HT1080 (cell line): Measurements from ENCODE around the gene B3GNT2. TPM values are rescaled to one million over a fixed set of nuclear protein-coding genes. Genes with fewer than 3 reads are reported as not detected.
"Not testable (repeated sequence)": the region's sequence is repeated elsewhere in the genome, so short reads cannot be mapped to it uniquely, and the experiment has no call there.

Experiments
- DNase-seq: peaks from one replicate; pipeline ENCODE4 v3.0.0-alpha.2; 2015; ENCODE audit warnings: low read depth
- total RNA-seq: library from RNA; depleted of rRNA; stranded (reverse); fragments of >200 nt; shearing (Covaris generic); gene quantifications from 2 replicates; pipeline ENCODE4 v1.2.3, GENCODE V29; 2014

The B3GNT2 gene
- total RNA-seq, 1 experiment from 2014 or later, result 26.5 TPM

DNA sequence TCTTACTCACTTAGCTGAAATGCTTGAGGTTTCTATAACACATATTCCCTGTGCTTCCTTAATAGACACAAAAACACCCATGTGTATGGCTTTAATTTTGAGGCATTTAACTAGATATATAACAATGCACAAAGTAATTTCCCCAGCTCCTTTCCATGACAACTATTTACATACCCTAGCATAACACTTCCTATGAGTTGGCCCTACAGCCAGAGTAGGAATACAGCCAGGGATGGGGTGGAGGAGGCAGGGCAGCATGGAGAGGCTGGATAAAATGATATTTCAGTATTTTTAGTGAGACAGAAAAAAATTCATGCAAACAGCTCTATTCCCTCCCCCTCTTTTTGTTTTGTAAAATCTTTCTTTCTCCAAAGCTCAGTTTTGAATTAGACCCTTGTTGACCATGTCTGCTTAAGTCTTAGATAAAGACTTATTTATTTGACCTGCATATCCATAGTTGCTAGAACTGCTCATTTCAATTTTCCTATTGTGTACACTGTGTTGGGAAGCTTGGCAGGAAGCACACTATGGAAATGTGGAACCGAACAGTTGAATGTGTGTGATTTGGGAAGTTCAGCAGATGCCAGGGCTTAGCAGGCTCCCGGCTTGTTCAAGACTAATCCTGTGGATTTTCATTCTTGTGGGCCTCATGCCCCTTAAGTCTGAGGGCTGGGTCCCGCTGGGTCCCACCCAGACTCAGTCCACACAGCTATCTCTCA is 11.2 kb upstream of the B3GNT2 start:
- no peak for DNase-seq

DNA sequence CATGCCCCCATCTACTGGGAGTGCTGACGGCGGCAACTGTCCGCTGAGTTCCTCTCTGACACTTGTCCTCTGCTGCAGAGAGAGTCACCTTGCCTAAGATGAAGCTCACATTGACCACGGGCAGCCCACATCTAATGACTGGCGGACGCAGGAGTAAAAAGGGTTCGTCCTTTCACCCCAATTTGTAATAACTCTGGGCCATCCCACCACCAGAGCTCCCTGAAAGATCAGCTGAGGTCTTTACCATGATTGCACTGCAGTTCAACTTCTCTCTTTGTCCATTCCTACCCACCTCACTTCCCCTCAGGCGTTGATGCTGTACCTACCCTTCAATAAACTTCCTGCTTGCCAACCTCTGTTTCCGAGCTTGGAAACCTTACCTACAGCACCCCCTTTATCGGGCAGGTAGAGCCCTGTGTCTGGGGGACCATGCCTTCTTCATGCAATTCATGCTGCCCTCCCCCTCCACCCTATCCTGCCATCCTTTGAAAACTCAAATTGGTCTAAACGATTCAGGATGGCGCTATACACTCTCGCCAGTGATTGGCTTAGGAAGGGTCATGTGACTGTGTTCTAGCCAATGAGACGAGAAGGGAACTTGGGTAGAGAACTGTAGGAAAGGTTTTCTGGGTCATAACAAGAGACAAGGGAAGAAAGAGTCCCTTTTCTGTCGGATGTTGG is 10.3 kb upstream of the B3GNT2 start:
- DNase-seq, result no peak

GRCh38 chr2:62186156-62186905 is 9.6 kb upstream of the B3GNT2 start:
- no peak for DNase-seq

- DNase-seq, result no peak
These were observed 8.7 kb upstream of the B3GNT2 start for GRCh38 chr2:62187246-62187645.

DNA sequence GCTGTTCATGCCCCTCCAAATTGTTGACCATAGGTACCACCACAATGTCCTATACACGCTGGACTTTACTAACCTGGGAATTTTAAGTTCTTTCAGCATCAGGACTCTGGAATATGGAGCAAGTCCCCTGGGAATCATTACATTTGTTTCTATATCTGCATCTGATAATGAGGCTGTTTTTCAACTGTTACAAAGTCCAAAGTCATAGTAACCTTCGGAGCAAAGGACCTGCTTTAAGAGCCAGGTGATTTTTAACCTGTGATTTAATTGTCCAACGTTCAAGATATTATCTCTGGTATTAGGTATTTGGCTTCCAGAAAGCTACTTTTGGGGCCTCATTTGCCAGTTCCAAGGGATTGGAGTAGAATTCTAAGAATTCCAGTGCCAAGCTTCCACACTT is 7.5 kb upstream of the B3GNT2 start:
- DNase-seq, result no peak

- DNase-seq, result no peak
These were observed 6.7 kb upstream of the B3GNT2 start for GRCh38 chr2:62189196-62189595.

DNA sequence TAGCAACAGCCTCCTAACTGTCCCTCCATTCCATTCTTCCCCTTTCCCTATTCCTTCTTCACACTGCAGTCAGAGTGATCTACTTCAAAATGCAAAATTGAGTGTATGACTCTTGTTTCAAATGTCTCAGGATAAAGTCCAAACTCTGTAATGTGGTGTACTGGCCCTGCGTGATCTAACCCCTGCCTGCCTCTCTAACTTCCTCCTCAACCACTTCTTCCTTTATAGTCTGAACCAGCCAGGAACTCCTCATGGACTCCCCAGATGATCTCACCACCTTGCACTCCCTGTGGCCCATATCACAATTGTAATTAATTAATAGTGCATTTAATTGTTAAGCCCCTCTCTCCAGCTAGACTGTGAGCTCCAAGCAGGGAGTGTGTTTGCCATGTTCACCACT is 3.1 kb upstream of the B3GNT2 start:
- no peak for DNase-seq

DNA sequence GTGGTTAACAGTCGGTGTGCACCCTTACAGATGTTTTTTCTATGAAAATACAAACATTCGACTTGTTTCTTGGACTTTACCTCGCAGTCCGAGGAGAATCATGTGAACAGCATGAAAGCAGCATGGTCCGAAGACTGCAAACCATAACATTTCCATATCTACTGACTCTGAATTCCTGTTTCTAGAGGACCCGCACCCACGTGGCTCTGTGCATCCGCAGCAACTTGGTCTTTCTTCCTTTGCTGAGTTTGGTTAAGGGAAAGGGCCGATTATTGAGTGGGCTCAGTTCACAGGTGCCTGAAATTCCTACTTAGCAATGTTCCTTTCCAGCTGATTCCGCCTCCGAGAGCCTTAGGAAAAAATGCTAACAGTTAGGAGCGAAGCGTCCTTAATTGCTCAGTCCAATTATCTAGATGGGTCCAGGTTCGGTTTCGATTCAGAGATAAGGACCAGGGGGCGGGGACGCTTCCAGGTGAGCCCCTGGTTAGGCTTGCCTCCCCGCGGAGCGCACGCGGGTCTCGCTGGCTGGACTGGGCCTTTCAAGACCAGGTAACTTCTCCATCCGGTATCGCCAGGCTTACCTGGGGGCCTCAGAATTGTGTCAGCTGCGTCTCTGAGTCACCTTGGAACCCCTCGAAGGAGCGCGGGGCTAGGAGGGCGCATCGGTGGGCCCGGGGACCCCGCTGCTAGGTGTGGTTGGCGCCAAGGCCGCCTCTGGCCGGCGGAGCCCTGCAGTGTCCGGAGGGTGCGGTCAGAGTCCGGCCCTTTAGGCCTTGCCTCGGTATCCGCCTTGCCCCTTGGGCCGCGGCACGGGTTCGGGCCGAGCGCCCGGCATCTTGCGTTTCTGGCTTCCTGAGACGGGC is 1.1 kb upstream of the B3GNT2 start:
- DNase-seq, result no peak

DNA sequence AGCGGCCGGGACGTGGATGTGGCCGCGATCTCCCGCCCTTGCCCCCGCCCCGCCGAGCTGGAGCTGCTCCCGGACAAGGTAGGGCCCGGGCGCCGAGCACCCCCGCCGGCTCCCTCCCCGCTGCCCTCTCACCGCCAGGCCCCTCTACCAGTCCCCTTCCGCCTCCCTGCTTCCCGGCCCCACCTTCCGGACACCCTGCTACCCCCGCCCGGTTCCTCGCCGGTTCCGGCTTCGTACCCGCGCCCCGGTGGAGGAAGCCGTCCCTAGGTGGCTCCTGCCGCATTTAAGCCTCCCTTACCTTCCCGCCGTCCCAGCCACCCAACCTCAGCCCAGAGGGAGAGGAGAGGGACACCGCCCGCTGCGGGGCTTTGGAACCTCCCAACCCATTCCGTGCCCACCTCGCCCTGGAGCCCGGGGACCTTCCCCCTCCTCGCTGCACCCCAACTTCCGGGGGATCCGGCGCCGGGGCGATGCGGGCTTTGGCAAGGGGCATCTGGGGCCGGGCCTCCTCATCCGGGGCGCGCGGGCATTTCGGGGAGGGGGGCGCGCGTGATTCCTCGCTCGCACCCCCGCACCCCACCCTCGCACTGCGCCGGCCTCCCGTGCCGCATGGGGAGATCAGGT is 475 bp downstream of the B3GNT2 start:
- DNase-seq, result peak; percentile 29

DNA sequence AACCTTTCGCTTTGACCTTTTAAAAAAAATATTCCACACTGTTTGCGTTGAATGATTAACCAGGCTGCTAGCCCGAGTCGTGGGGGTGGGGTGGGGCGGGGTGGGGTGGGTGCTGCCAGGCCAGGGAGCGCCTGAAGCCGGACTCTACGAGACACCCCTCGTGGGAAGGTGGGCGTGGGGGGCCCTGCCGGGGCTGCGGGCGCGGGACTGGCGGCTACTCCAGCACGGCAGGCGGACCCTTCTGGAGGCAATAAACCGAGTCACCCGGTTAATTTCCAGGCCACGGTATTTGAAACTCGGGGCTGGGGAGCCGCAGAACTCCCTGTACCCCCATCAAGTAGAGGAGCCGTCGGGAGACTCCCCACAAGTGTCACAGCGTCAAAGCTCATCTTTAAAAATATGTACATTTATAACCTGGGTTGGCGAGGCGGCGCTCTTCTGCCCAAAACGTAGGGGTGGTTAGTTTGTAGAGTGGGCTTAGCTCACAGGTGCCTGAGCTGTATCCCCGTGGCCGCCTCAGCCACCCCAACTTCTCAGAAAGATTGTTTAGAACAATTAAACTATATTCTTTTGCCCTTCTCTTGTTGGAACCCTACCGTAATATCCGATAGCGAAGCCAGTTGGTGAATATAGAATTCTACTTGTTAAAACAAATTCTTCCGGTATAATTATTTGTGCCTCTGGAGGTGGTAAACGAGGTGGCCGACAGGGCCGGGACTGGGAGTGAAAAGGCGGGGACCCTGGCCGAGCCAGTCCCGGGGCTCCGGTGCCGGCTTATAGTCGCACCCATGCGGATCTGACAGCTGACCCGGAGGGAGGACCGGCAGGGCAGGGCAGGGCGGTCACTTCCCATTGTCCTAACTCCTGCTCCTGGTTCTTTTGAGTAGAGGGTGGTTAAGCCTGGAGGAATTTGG is 1.4 kb downstream of the B3GNT2 start:
- no peak for DNase-seq

GRCh38 chr2:62197925-62198633 is 2.2 kb downstream of the B3GNT2 start:
- DNase-seq, result no peak

DNA sequence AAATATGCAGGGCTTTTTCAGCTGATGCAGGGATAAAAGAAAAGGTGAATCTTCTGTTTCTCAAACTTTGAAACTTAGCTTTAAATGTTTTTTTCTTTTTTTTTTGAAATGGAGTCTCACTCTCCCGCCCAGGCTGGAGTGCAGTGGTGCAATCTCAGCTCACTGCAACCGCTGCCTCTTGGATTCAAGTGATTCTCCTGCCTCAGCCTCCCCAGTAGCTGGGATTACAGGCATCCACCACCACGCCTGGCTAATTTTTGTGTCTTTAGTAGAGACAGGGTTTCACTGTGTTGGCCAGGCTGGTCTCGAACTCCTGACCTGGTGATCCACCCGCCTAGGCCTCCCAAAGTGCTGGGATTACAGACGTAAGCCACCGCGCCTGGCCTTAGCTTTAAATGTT is 2.9 kb downstream of the B3GNT2 start:
- DNase-seq, result not testable (repeated sequence)

GRCh38 chr2:62199392-62200125 is 3.6 kb downstream of the B3GNT2 start:
- DNase-seq, result no peak

GRCh38 chr2:62200291-62200841 is 4.5 kb downstream of the B3GNT2 start:
- no peak for DNase-seq

- no peak for DNase-seq
These were observed 5.0 kb downstream of the B3GNT2 start for GRCh38 chr2:62200868-62201267.

GRCh38 chr2:62201307-62201706 is 5.4 kb downstream of the B3GNT2 start:
- DNase-seq, result no peak

DNA sequence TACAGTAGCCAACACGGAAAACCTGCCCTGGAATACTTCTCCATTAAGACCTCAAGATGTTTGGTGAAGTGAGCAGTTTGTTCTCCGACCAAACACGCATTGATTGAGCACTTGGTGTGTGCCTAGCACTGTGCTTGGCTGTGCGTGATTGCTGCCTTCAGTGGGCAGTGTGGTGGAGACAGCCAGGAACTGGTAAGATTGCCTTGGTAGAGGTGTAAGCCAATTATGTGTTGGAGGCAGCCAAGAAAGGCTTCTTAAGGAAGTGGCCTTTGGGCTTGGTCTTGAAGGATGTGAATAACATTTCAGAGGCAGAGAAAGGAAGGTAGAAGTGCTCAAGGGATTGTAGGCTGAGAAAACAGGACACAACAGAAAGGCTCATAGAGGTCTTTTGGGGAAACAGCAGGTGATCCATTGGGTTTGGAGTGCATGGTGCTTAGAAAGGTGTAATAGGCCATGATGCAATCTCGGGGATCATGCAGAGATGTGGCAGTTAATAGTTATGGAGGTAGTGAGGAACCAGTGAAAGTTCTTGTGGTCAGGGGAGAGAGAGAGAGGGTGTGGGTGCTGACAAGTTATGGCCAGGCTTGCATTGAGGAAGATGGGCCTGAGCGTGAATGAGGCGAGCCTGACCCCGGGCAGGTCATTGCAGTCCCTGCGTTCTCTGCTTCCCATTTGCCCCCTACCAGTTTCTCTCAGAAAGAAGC is 6.3 kb downstream of the B3GNT2 start:
- DNase-seq, result no peak

GRCh38 chr2:62202729-62203128 is 6.8 kb downstream of the B3GNT2 start:
- no peak for DNase-seq
